H1 (cell line): ENCODE data around the gene SAFB.

Source experiments
- BRCA1 ChIP-seq: IDR thresholded peaks from 2 replicates; pipeline ENCODE4 v1.6.1; 2012; ENCODE audit warnings: low read depth, low read length, improper control_type of control experiment
- EZH2 ChIP-seq: fragments of 200-600 bp; sonication (generic); IDR thresholded peaks from 2 replicates; pipeline ENCODE4 v1.7.1; 2012; ENCODE audit warnings: low read depth, mild to moderate bottlenecking, moderate library complexity, low read length, inconsistent platforms; ENCODE audit not compliant: severe bottlenecking
- GTF2F1 ChIP-seq: IDR thresholded peaks from 2 replicates; pipeline ENCODE4 v1.6.1; 2012; ENCODE audit warnings: low read depth, low read length, improper control_type of control experiment, borderline replicate concordance
- HDAC2 ChIP-seq, 2 experiments: fragments of 300-600 bp in 1 of 2; sonication (generic) in 1 of 2; IDR thresholded peaks; 2 replicates each; pipeline ENCODE4 v1.6.1; 2011 to 2012; ENCODE audit warnings: low read depth in 2 of 2, low read length in 2 of 2, mild to moderate bottlenecking in 2 of 2, moderate library complexity in 2 of 2, borderline replicate concordance in 1 of 2, inconsistent platforms in 1 of 2
- JUND ChIP-seq: IDR thresholded peaks from 2 replicates; pipeline ENCODE4 v1.6.1; 2011; ENCODE audit warnings: mild to moderate bottlenecking, improper control_type of control experiment, low read length
- POLR2A ChIP-seq, 2 experiments: IDR thresholded peaks; 1 replicate in 1 of 2; 2 replicates in 1 of 2; pipeline ENCODE4 v1.6.1; 2011; ENCODE audit warnings: low read depth in 2 of 2, low read length in 2 of 2, mild to moderate bottlenecking in 2 of 2; ENCODE audit errors: control extremely low read depth in 1 of 2
- POLR2AphosphoS5 ChIP-seq: IDR thresholded peaks from 2 replicates; pipeline ENCODE4 v1.6.1; 2011; ENCODE audit warnings: low read depth, low read length
- SIX5 ChIP-seq: IDR thresholded peaks from 2 replicates; pipeline ENCODE4 v1.6.1; 2011; ENCODE audit warnings: mild to moderate bottlenecking, low read depth, low read length
- SP1 ChIP-seq: IDR thresholded peaks from 2 replicates; pipeline ENCODE4 v1.6.1; 2011; ENCODE audit warnings: low read depth, low read length
- TCF12 ChIP-seq: IDR thresholded peaks from 2 replicates; pipeline ENCODE4 v1.6.1; 2011; ENCODE audit warnings: low read depth, mild to moderate bottlenecking, low read length
- YY1 ChIP-seq: IDR thresholded peaks from 2 replicates; pipeline ENCODE4 v1.6.1; 2011; ENCODE audit warnings: low read depth, mild to moderate bottlenecking, low read length
- TF ChIP-seq, protein P1 (sequence below), 3 experiments: IDR thresholded peaks; 1 replicate in 2 of 3; 2 replicates in 1 of 3; pipeline versions ENCODE4 v1.5.1 to v1.6.1; 2011; ENCODE audit warnings: low read length in 3 of 3, mild to moderate bottlenecking in 3 of 3, inconsistent platforms in 2 of 3, low read depth in 1 of 3, moderate library complexity in 1 of 3; ENCODE audit not compliant: insufficient read depth in 1 of 3; ENCODE audit errors: control extremely low read depth in 1 of 3
- TF ChIP-seq, protein P2 (sequence below): IDR thresholded peaks from 2 replicates; pipeline ENCODE4 v1.6.1; 2011; ENCODE audit warnings: low read length, improper control_type of control experiment

DNA sequence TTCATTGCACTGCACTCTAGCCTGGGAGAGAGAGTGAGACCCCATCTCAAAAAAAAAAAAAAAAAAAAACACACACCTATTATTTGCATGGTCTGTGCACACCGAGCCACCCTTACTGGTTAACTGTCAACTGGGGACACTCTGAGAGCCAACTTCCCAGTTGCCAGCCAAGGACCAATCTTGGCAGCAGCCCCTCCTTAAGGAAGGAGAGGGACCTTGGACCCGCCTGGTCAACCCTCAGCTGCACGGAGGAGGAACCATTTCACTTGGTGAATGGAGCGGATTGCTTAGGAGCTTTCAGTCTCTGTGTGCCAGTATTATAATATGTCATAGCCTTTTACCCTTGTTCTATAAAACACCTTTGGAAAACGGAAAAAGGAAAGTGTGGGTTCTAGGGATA is 32.5 kb downstream of the SAFB start:
- TF ChIP-seq GTF2F1 (no peak), JUND (no peak), BRCA1 (no peak), TCF12 (no peak), YY1 (no peak), SP1 (no peak), SIX5 (no peak), POLR2A (IDR thresholded peaks at IDR 0.05; ENCODE audit: control extremely low read depth in 1 of 2, low read depth in 2 of 2, low read length in 2 of 2) (no peak), EZH2 (no peak), POLR2AphosphoS5 (no peak), HDAC2 (IDR thresholded peaks at IDR 0.05; ENCODE audit: borderline replicate concordance in 1 of 2, low read depth in 2 of 2, low read length in 2 of 2) (no peak)
- TF ChIP-seq, protein P1, sequence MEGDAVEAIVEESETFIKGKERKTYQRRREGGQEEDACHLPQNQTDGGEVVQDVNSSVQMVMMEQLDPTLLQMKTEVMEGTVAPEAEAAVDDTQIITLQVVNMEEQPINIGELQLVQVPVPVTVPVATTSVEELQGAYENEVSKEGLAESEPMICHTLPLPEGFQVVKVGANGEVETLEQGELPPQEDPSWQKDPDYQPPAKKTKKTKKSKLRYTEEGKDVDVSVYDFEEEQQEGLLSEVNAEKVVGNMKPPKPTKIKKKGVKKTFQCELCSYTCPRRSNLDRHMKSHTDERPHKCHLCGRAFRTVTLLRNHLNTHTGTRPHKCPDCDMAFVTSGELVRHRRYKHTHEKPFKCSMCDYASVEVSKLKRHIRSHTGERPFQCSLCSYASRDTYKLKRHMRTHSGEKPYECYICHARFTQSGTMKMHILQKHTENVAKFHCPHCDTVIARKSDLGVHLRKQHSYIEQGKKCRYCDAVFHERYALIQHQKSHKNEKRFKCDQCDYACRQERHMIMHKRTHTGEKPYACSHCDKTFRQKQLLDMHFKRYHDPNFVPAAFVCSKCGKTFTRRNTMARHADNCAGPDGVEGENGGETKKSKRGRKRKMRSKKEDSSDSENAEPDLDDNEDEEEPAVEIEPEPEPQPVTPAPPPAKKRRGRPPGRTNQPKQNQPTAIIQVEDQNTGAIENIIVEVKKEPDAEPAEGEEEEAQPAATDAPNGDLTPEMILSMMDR (IDR thresholded peaks at IDR 0.05; ENCODE audit: control extremely low read depth in 1 of 3, insufficient read depth in 1 of 3, low read depth in 1 of 3, low read length in 3 of 3), result no peak
- TF ChIP-seq, protein P2, sequence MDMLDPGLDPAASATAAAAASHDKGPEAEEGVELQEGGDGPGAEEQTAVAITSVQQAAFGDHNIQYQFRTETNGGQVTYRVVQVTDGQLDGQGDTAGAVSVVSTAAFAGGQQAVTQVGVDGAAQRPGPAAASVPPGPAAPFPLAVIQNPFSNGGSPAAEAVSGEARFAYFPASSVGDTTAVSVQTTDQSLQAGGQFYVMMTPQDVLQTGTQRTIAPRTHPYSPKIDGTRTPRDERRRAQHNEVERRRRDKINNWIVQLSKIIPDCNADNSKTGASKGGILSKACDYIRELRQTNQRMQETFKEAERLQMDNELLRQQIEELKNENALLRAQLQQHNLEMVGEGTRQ, result no peak
